Endodermal cell (in vitro differentiated cells): ENCODE data around the gene PMM1. TPM values are rescaled to one million over a fixed set of nuclear protein-coding genes. Genes with fewer than 3 reads are reported as not detected.

Experiments used
- DNase-seq: peaks from one replicate; pipeline ENCODE4 v3.0.0-alpha.2; 2017
- H3K27ac ChIP-seq: 2 replicates; pipeline ENCODE4 v1.5.1; 2013; ENCODE audit warnings: mild to moderate bottlenecking, low read depth, low read length, moderate library complexity
- H3K27me3 ChIP-seq: 2 replicates; pipeline ENCODE4 v1.6.1; 2013; ENCODE audit warnings: mild to moderate bottlenecking, low read length, moderate library complexity; ENCODE audit not compliant: insufficient read depth, control insufficient read depth, poor library complexity, severe bottlenecking
- H3K36me3 ChIP-seq: 2 replicates; pipeline ENCODE4 v1.7.0; 2013; ENCODE audit warnings: mild to moderate bottlenecking, low read length, moderate library complexity; ENCODE audit not compliant: control insufficient read depth, insufficient read depth
- H3K4me1 ChIP-seq: one replicate; pipeline ENCODE4 v1.7.0; 2013; ENCODE audit warnings: low read length; ENCODE audit not compliant: control insufficient read depth, insufficient read depth
- H3K4me3 ChIP-seq: 2 replicates; pipeline ENCODE4 v1.5.1; 2013; ENCODE audit warnings: mild to moderate bottlenecking, low read length, moderate library complexity
- H3K9ac ChIP-seq: 2 replicates; pipeline ENCODE4 v1.6.1; 2013; ENCODE audit warnings: mild to moderate bottlenecking, low read length, moderate library complexity; ENCODE audit not compliant: poor library complexity, severe bottlenecking; ENCODE audit errors: extremely low read depth
- H3K9me3 ChIP-seq: 2 replicates; pipeline ENCODE4 v1.6.1; 2013; ENCODE audit warnings: mild to moderate bottlenecking, low read length, moderate library complexity; ENCODE audit not compliant: control insufficient read depth
- H3K27ac Mint-ChIP-seq: 2 replicates; pipeline ENCODE4 v1.8.0; 2020; ENCODE audit warnings: mixed read lengths
- H3K27me3 Mint-ChIP-seq: 2 replicates; pipeline ENCODE4 v1.8.0; 2021; ENCODE audit warnings: mild to moderate bottlenecking, mixed read lengths; ENCODE audit not compliant: insufficient read depth
- H3K36me3 Mint-ChIP-seq: 2 replicates; pipeline ENCODE4 v1.8.0; 2020; ENCODE audit warnings: low read depth, mixed read lengths
- H3K4me1 Mint-ChIP-seq: 2 replicates; pipeline ENCODE4 v1.8.0; 2020; ENCODE audit warnings: mixed read lengths
- H3K4me3 Mint-ChIP-seq: 2 replicates; pipeline ENCODE4 v1.8.0; 2020; ENCODE audit warnings: mild to moderate bottlenecking, moderate library complexity, mixed read lengths
- H3K9me3 Mint-ChIP-seq: 2 replicates; pipeline ENCODE4 v1.8.0; 2020; ENCODE audit warnings: mild to moderate bottlenecking, mixed read lengths
- CTCF ChIP-seq: fragments of 200-600 bp; sonication (generic); conservative IDR thresholded peaks from 2 replicates; pipeline ENCODE4 v1.5.0; 2021; ENCODE audit warnings: antibody characterized with exemption, mild to moderate bottlenecking
- WGBS, 2 experiments: methylation state at CpG; one replicate each; pipeline versions ENCODE4 v1.1.5 to v1.1.7; 2013; ENCODE audit warnings: missing lambda C conversion rate in 2 of 2, mixed read lengths in 1 of 2; ENCODE audit not compliant: insufficient coverage in 1 of 2, insufficient read length in 1 of 2; 5-methylcytosine and 5-hydroxymethylcytosine counted together
- total RNA-seq, 2 donors: library from RNA; stranded (reverse); fragmentation: NEBNext Ultra II Directional in 1 of 2; extraction: Animal tissue kit (Norgen Biotek cat#: 25700) in 1 of 2; gene quantifications; 2 replicates in 1 of 2; 3 replicates in 1 of 2; pipeline ENCODE4 v1.2.1, GENCODE V29; 2021

The PMM1 gene
- total RNA-seq, 2 donors from 2014 or later = 19.0 to 32.3 TPM

GRCh38 chr22:41578818-41579217, 10.8 kb downstream of the PMM1 start:
- DNase-seq = no peak
- H3K4me3 Mint-ChIP-seq = no peak overlapping the region
- H3K4me1 ChIP-seq = no peaks in the 10 kb centered on the region
- peaks cover 20% of the 10 kb centered on the region for H3K36me3 ChIP-seq
- no peaks in the 10 kb centered on the region for H3K27me3 Mint-ChIP-seq
- H3K9me3 ChIP-seq = no peaks in the 10 kb centered on the region
- TF ChIP-seq CTCF = no peak
- H3K27ac ChIP-seq = no peak overlapping the region
- no peak overlapping the region for H3K9ac ChIP-seq
- 91 to 94% methylated on average over 5 to 9 of the region's 9 CpGs for WGBS, 2 experiments
- H3K36me3 Mint-ChIP-seq = peaks cover 31% of the 10 kb centered on the region
- H3K4me3 ChIP-seq = no peak overlapping the region
- no peaks in the 10 kb centered on the region for H3K4me1 Mint-ChIP-seq
- no peaks in the 10 kb centered on the region for H3K9me3 Mint-ChIP-seq
- peak overlapping the region; percentile 41 for H3K27ac Mint-ChIP-seq
- no peaks in the 10 kb centered on the region for H3K27me3 ChIP-seq

- Histone ChIP-seq H3K9ac (no peak overlapping the region), H3K36me3 (peaks cover 16% of the 10 kb centered on the region), H3K4me3 (no peak overlapping the region), H3K27me3 (no peaks in the 10 kb centered on the region), H3K4me1 (no peaks in the 10 kb centered on the region), H3K9me3 (no peaks in the 10 kb centered on the region), H3K27ac (no peak overlapping the region)
- no peak overlapping the region for H3K27ac Mint-ChIP-seq
- peaks cover 25% of the 10 kb centered on the region for H3K36me3 Mint-ChIP-seq
- DNase-seq = no peak
- H3K4me1 Mint-ChIP-seq = no peaks in the 10 kb centered on the region
- TF ChIP-seq CTCF = no peak
- no peaks in the 10 kb centered on the region for H3K9me3 Mint-ChIP-seq
- no peaks in the 10 kb centered on the region for H3K27me3 Mint-ChIP-seq
- WGBS, 2 experiments = 69 to 95% methylated on average over 2 to 8 of the region's 8 CpGs
- no peak overlapping the region for H3K4me3 Mint-ChIP-seq
Observed at GRCh38 chr22:41578114-41578513, 11.5 kb downstream of the PMM1 start.

GRCh38 chr22:41576877-41577276, 12.8 kb downstream of the PMM1 start:
- Mint-ChIP-seq H3K27ac (no peak overlapping the region), H3K36me3 (peaks cover 16% of the 10 kb centered on the region), H3K9me3 (no peaks in the 10 kb centered on the region), H3K27me3 (no peaks in the 10 kb centered on the region), H3K4me3 (no peak overlapping the region), H3K4me1 (no peaks in the 10 kb centered on the region)
- H3K27ac ChIP-seq = no peak overlapping the region
- H3K9me3 ChIP-seq = no peaks in the 10 kb centered on the region
- no peaks in the 10 kb centered on the region for H3K4me1 ChIP-seq
- 56 to 62% methylated on average over 9 of the region's 9 CpGs for WGBS, 2 experiments
- DNase-seq = peak; percentile 94
- H3K36me3 ChIP-seq = peaks cover 12% of the 10 kb centered on the region
- no peak overlapping the region for H3K4me3 ChIP-seq
- no peaks in the 10 kb centered on the region for H3K27me3 ChIP-seq
- TF ChIP-seq CTCF = peak; percentile 89
- H3K9ac ChIP-seq = no peak overlapping the region
